Osteocyte (in vitro differentiated cells): Measurements from ENCODE around the gene ZNF300. TPM values are rescaled to one million over a fixed set of nuclear protein-coding genes. Genes with fewer than 3 reads are reported as not detected.

Source experiments
- DNase-seq: peaks from one replicate; pipeline ENCODE4 v3.0.0; 2021; ENCODE audit warnings: mixed read lengths; ENCODE audit not compliant: unreplicated experiment; ENCODE audit errors: extremely low spot score
- H3K27ac Mint-ChIP-seq: one replicate; pipeline ENCODE4 v1.8.0; 2021; ENCODE audit warnings: mild to moderate bottlenecking, mixed read lengths; ENCODE audit not compliant: unreplicated experiment
- H3K27me3 Mint-ChIP-seq: one replicate; pipeline ENCODE4 v1.8.0; 2021; ENCODE audit warnings: mixed read lengths; ENCODE audit not compliant: unreplicated experiment
- H3K36me3 Mint-ChIP-seq: one replicate; pipeline ENCODE4 v1.8.0; 2021; ENCODE audit warnings: mixed read lengths; ENCODE audit not compliant: unreplicated experiment
- H3K4me1 Mint-ChIP-seq: one replicate; pipeline ENCODE4 v1.8.0; 2021; ENCODE audit warnings: mixed read lengths; ENCODE audit not compliant: unreplicated experiment
- H3K4me3 Mint-ChIP-seq: one replicate; pipeline ENCODE4 v1.8.0; 2021; ENCODE audit warnings: mild to moderate bottlenecking, moderate library complexity, mixed read lengths; ENCODE audit not compliant: unreplicated experiment
- H3K9me3 Mint-ChIP-seq: one replicate; pipeline ENCODE4 v1.8.0; 2021; ENCODE audit warnings: mixed read lengths; ENCODE audit not compliant: unreplicated experiment
- long read RNA-seq: library from polyadenylated mRNA; unstranded; transcript quantifications from one replicate; pipeline ENCODE4 v2.0.0, GENCODE V29; 2021
- total RNA-seq: library from RNA; stranded (reverse); gene quantifications from 2 replicates; pipeline ENCODE4 v1.2.1, GENCODE V29; 2021
- TF ChIP-seq, protein P1 (sequence below): fragments of 200-600 bp; sonication (generic); IDR thresholded peaks from 2 replicates; pipeline ENCODE4 v1.5.0; 2021; ENCODE audit warnings: antibody characterized with exemption, mild to moderate bottlenecking, moderate library complexity

Gene ZNF300
- total RNA-seq, result 7.7 and 8.7 TPM in 2 replicates
- long read RNA-seq, full-length matches to known transcripts, result 33 of 42 reads
- long read RNA-seq, partial matches to known transcripts, result 2 of 42 reads
- long read RNA-seq, other reads (novel, unspliced or antisense), result 7 of 42 reads

GRCh38 chr5:150904479-150905311 lies at the start of gene ZNF300:
TSS of gene ZNF300 (minus strand) at chr5:150904980. CDS start at chr5:150903155, 1,825 bp downstream.
- peak; percentile 95 for DNase-seq
- peak within 1 kb of the TSS; percentile 99 for H3K27ac Mint-ChIP-seq
- peaks cover 43% of the 10 kb centered on the region for H3K9me3 Mint-ChIP-seq
- peaks cover 2% of the 10 kb centered on the region for H3K27me3 Mint-ChIP-seq
- TF ChIP-seq, protein P1, sequence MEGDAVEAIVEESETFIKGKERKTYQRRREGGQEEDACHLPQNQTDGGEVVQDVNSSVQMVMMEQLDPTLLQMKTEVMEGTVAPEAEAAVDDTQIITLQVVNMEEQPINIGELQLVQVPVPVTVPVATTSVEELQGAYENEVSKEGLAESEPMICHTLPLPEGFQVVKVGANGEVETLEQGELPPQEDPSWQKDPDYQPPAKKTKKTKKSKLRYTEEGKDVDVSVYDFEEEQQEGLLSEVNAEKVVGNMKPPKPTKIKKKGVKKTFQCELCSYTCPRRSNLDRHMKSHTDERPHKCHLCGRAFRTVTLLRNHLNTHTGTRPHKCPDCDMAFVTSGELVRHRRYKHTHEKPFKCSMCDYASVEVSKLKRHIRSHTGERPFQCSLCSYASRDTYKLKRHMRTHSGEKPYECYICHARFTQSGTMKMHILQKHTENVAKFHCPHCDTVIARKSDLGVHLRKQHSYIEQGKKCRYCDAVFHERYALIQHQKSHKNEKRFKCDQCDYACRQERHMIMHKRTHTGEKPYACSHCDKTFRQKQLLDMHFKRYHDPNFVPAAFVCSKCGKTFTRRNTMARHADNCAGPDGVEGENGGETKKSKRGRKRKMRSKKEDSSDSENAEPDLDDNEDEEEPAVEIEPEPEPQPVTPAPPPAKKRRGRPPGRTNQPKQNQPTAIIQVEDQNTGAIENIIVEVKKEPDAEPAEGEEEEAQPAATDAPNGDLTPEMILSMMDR, result no peak
- peaks cover 37% of the 10 kb centered on the region for H3K36me3 Mint-ChIP-seq
- peak within 1 kb of the TSS; percentile 97 for H3K4me3 Mint-ChIP-seq
- peaks cover 13% of the 10 kb centered on the region for H3K4me1 Mint-ChIP-seq

DNA sequence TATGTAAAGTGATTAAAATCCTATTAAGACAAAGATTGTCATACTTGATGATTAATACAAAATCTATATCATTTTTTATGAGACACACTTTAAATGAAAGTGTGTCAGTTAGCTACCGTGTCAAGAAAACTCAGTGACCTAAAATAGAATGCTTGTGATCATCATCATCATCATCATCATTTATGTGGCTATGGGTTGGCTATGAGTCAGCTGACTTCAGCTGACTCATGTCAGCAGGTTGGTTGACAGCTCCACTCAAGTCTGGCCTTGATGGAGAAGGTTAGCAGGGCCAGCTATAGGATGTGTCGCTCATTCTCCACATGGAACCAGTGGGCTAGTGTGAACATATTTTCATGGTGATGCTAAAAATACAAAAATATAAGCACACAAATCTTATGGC lies 43.8 kb upstream of the ZNF300 start:
- Mint-ChIP-seq H3K9me3 (peaks cover 74% of the 10 kb centered on the region), H3K27me3 (no peaks in the 10 kb centered on the region), H3K4me3 (no peak overlapping the region), H3K4me1 (no peaks in the 10 kb centered on the region), H3K27ac (no peak overlapping the region), H3K36me3 (no peaks in the 10 kb centered on the region)
- DNase-seq, result no peak
- TF ChIP-seq, protein P1, result no peak

DNA sequence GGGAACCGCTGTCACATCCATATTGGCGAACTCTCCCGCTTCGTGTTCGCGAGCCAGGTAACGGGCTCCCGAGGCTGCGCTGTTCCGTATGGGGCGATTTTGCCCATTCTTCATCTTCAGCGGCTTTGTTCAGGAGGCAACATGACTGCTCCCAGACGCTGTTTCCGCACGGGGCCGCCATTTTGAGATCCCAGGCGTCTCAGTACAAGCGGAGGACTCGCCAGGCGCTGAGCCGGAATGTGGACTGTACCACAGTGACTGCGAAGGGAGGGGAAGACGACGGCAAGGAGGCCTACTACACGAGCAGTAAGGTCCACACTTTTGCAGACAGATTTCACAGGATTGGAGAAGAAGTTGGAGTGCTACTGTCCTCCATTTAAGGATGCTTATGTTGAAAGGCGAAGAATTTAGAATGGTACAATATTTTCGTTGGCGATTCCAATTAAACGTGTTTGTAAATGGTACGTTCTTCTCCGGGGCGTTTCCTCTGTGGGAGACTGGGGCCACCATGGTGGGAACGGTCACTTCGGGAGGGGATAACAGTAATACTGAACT lies 41.6 kb upstream of the ZNF300 start:
- no peaks in the 10 kb centered on the region for H3K27me3 Mint-ChIP-seq
- DNase-seq, result no peak

GRCh38 chr5:150945947-150946346 lies 41.2 kb upstream of the ZNF300 start:
- Mint-ChIP-seq H3K36me3 (no peaks in the 10 kb centered on the region), H3K27ac (no peak overlapping the region), H3K4me3 (no peak overlapping the region), H3K27me3 (no peaks in the 10 kb centered on the region), H3K9me3 (peaks cover 69% of the 10 kb centered on the region), H3K4me1 (no peaks in the 10 kb centered on the region)
- TF ChIP-seq, protein P1, result no peak
- no peak for DNase-seq

More for the DNA sequence above, 41.6 kb upstream of the ZNF300 start:
- no peak overlapping the region for H3K27ac Mint-ChIP-seq
- no peak overlapping the region for H3K4me3 Mint-ChIP-seq
- H3K36me3 Mint-ChIP-seq, result no peaks in the 10 kb centered on the region
- TF ChIP-seq, protein P1, result no peak
- H3K4me1 Mint-ChIP-seq, result no peaks in the 10 kb centered on the region
- peaks cover 70% of the 10 kb centered on the region for H3K9me3 Mint-ChIP-seq

- no peak overlapping the region for H3K4me3 Mint-ChIP-seq
- H3K36me3 Mint-ChIP-seq, result no peaks in the 10 kb centered on the region
- DNase-seq, result no peak
- no peaks in the 10 kb centered on the region for H3K27me3 Mint-ChIP-seq
- H3K9me3 Mint-ChIP-seq, result peaks cover 65% of the 10 kb centered on the region
- H3K27ac Mint-ChIP-seq, result no peak overlapping the region
- no peaks in the 10 kb centered on the region for H3K4me1 Mint-ChIP-seq
- TF ChIP-seq, protein P1, result no peak
Measured at GRCh38 chr5:150945486-150945885, 40.7 kb upstream of the ZNF300 start.
